H9 (cell line): ENCODE measurements around the gene NFX1. TPM values are rescaled to one million over a fixed set of nuclear protein-coding genes. Genes with fewer than 3 reads are reported as not detected.

ENCODE experiments used
- DNase-seq: peaks from one replicate; pipeline ENCODE4 v3.0.0-alpha.2; 2017
- H2AFZ ChIP-seq: one replicate; pipeline ENCODE4 v1.6.1; 2013; ENCODE audit warnings: mild to moderate bottlenecking, low read length, control low read depth, moderate library complexity
- H2AK5ac ChIP-seq: 2 replicates; pipeline ENCODE4 v1.6.1; 2013; ENCODE audit warnings: low read length, control low read depth, mixed read lengths; ENCODE audit not compliant: insufficient read length
- H2BK120ac ChIP-seq: one replicate; pipeline ENCODE4 v1.6.1; 2013; ENCODE audit warnings: low read depth, mild to moderate bottlenecking, low read length, control low read depth, inconsistent platforms; ENCODE audit not compliant: poor library complexity, severe bottlenecking
- H2BK12ac ChIP-seq: 2 replicates; pipeline ENCODE4 v1.6.1; 2013; ENCODE audit warnings: low read length, control low read depth, mixed read lengths, low read depth; ENCODE audit not compliant: insufficient read length
- H2BK15ac ChIP-seq: 2 replicates; pipeline ENCODE4 v1.6.1; 2013; ENCODE audit warnings: low read depth, low read length, control low read depth
- H2BK20ac ChIP-seq: one replicate; pipeline ENCODE4 v1.6.1; 2013; ENCODE audit warnings: low read depth, mild to moderate bottlenecking, low read length, control low read depth, inconsistent platforms; ENCODE audit not compliant: poor library complexity, severe bottlenecking
- H2BK5ac ChIP-seq: 2 replicates; pipeline ENCODE4 v1.6.1; 2013; ENCODE audit warnings: low read length, control low read depth, mixed read lengths; ENCODE audit not compliant: insufficient read length
- H3K14ac ChIP-seq: 2 replicates; pipeline ENCODE4 v1.6.1; 2013; ENCODE audit warnings: low read length, control low read depth; ENCODE audit not compliant: insufficient read depth
- H3K18ac ChIP-seq: 2 replicates; pipeline ENCODE4 v1.6.1; 2013; ENCODE audit warnings: low read depth, mild to moderate bottlenecking, mixed read lengths, low read length, control low read depth; ENCODE audit not compliant: insufficient read length
- H3K23ac ChIP-seq: 2 replicates; pipeline ENCODE4 v1.6.1; 2013; ENCODE audit warnings: low read length, control low read depth, mixed read lengths, low read depth; ENCODE audit not compliant: insufficient read length
- H3K23me2 ChIP-seq: 2 replicates; pipeline ENCODE4 v1.6.1; 2013; ENCODE audit warnings: low read depth, mild to moderate bottlenecking, mixed read lengths, low read length, control low read depth; ENCODE audit not compliant: insufficient read length, poor library complexity, severe bottlenecking
- H3K27ac ChIP-seq: 2 replicates; pipeline ENCODE4 v1.5.1; 2013; ENCODE audit warnings: low read length, control low read depth, mixed read lengths, low read depth; ENCODE audit not compliant: insufficient read length
- H3K27me3 ChIP-seq: 2 replicates; pipeline ENCODE4 v1.6.1; 2013; ENCODE audit warnings: low read length, control low read depth, inconsistent platforms; ENCODE audit not compliant: insufficient read depth
- H3K4ac ChIP-seq: 2 replicates; pipeline ENCODE4 v1.6.1; 2013; ENCODE audit warnings: low read depth, mild to moderate bottlenecking, control low read depth, inconsistent platforms, low read length, moderate library complexity
- H3K4me1 ChIP-seq: 2 replicates; pipeline ENCODE4 v1.6.1; 2013; ENCODE audit warnings: low read length, control low read depth, inconsistent platforms; ENCODE audit not compliant: insufficient read depth
- H3K4me2 ChIP-seq: 2 replicates; pipeline ENCODE4 v1.6.1; 2013; ENCODE audit warnings: low read length, control low read depth, mixed read lengths; ENCODE audit not compliant: insufficient read length, insufficient read depth
- H3K56ac ChIP-seq: 2 replicates; pipeline ENCODE4 v1.6.1; 2013; ENCODE audit warnings: low read depth, mild to moderate bottlenecking, mixed read lengths, low read length, control low read depth; ENCODE audit not compliant: insufficient read length
- H3K79me1 ChIP-seq: 2 replicates; pipeline ENCODE4 v1.6.1; 2013; ENCODE audit warnings: low read depth, mild to moderate bottlenecking, moderate library complexity, low read length, control low read depth, inconsistent platforms; ENCODE audit not compliant: insufficient read depth, poor library complexity, severe bottlenecking
- H3K79me2 ChIP-seq: 2 replicates; pipeline ENCODE4 v1.6.1; 2013; ENCODE audit warnings: low read length, control low read depth, inconsistent platforms; ENCODE audit not compliant: insufficient read depth
- H3K9ac ChIP-seq: 2 replicates; pipeline ENCODE4 v1.6.1; 2013; ENCODE audit warnings: low read length, control low read depth, mixed read lengths; ENCODE audit not compliant: insufficient read length; ENCODE audit errors: extremely low read depth
- H3K9me3 ChIP-seq: one replicate; pipeline ENCODE4 v1.6.1; 2013; ENCODE audit warnings: low read depth, low read length, inconsistent platforms; ENCODE audit not compliant: control insufficient read depth
- H3T11ph ChIP-seq: one replicate; pipeline ENCODE4 v1.6.1; 2013; ENCODE audit warnings: mild to moderate bottlenecking, low read length, control low read depth, inconsistent platforms
- H4K20me1 ChIP-seq: one replicate; pipeline ENCODE4 v1.6.1; 2013; ENCODE audit not compliant: control insufficient read depth, insufficient read length, insufficient read depth
- H4K5ac ChIP-seq: 2 replicates; pipeline ENCODE4 v1.6.1; 2013; ENCODE audit warnings: low read depth, mild to moderate bottlenecking, mixed read lengths, low read length, control low read depth; ENCODE audit not compliant: insufficient read length
- H4K8ac ChIP-seq: replicated peaks from 2 replicates; pipeline ENCODE4 v1.6.1; 2013; ENCODE audit warnings: low read length, control low read depth, mixed read lengths, low read depth; ENCODE audit not compliant: insufficient read length
- H4K91ac ChIP-seq: 2 replicates; pipeline ENCODE4 v1.6.1; 2013; ENCODE audit warnings: low read depth, mild to moderate bottlenecking, moderate library complexity, mixed read lengths, low read length, control low read depth; ENCODE audit not compliant: insufficient read length
- H3K27ac Mint-ChIP-seq, 3 experiments: 2 replicates in 2 of 3; 3 replicates in 1 of 3; pipeline ENCODE4 v1.8.0; 2020 to 2021; ENCODE audit warnings: mixed read lengths in 3 of 3, mild to moderate bottlenecking in 1 of 3, moderate library complexity in 1 of 3
- H3K27me3 Mint-ChIP-seq: 2 replicates; pipeline ENCODE4 v1.8.0; 2021; ENCODE audit warnings: low read depth, mild to moderate bottlenecking, moderate library complexity, mixed read lengths
- H3K36me3 Mint-ChIP-seq, 3 experiments: 2 replicates in 2 of 3; 3 replicates in 1 of 3; pipeline ENCODE4 v1.8.0; 2020 to 2021; ENCODE audit warnings: low read depth in 3 of 3, mixed read lengths in 3 of 3; ENCODE audit not compliant: insufficient read depth in 1 of 3
- H3K4me1 Mint-ChIP-seq, 2 experiments: 2 replicates each; pipeline ENCODE4 v1.8.0; 2020; ENCODE audit warnings: mixed read lengths in 2 of 2
- H3K4me3 Mint-ChIP-seq, 2 experiments: 2 replicates in 1 of 2; 3 replicates in 1 of 2; pipeline ENCODE4 v1.8.0; 2020 to 2021; ENCODE audit warnings: mild to moderate bottlenecking in 2 of 2, mixed read lengths in 2 of 2, moderate library complexity in 1 of 2
- H3K9me3 Mint-ChIP-seq, 2 experiments: 2 replicates in 1 of 2; 3 replicates in 1 of 2; pipeline ENCODE4 v1.8.0; 2020; ENCODE audit warnings: mild to moderate bottlenecking in 2 of 2, mixed read lengths in 2 of 2, moderate library complexity in 1 of 2
- WGBS: extraction: QIAGEN DNeasy Blood & Tissue Kit; methylation state at CpG from one replicate; pipeline ENCODE4 v1.1.7; 2013; ENCODE audit warnings: missing lambda C conversion rate, low lambda C conversion rate, mixed read lengths; ENCODE audit not compliant: insufficient read length; ENCODE audit errors: extremely low coverage; 5-methylcytosine and 5-hydroxymethylcytosine counted together
- long read RNA-seq: library from polyadenylated mRNA; unstranded; transcript quantifications from one replicate; pipeline ENCODE4 v2.0.0, GENCODE V29; 2020
- total RNA-seq: library from RNA; stranded (reverse); gene quantifications from 2 replicates; pipeline ENCODE4 v1.2.1, GENCODE V29; 2021
- TF ChIP-seq, protein P1 (sequence below): fragments of 200-600 bp; sonication (generic); conservative IDR thresholded peaks from 3 replicates; pipeline ENCODE4 v1.8.0; 2021; ENCODE audit warnings: antibody characterized with exemption, mild to moderate bottlenecking

The NFX1 gene
- total RNA-seq, result 35.1 and 36.3 TPM in 2 replicates
- long read RNA-seq, full-length matches to known transcripts, result 126 of 288 reads
- long read RNA-seq, partial matches to known transcripts, result 54 of 288 reads
- long read RNA-seq, other reads (novel, unspliced or antisense), result 108 of 288 reads

DNA sequence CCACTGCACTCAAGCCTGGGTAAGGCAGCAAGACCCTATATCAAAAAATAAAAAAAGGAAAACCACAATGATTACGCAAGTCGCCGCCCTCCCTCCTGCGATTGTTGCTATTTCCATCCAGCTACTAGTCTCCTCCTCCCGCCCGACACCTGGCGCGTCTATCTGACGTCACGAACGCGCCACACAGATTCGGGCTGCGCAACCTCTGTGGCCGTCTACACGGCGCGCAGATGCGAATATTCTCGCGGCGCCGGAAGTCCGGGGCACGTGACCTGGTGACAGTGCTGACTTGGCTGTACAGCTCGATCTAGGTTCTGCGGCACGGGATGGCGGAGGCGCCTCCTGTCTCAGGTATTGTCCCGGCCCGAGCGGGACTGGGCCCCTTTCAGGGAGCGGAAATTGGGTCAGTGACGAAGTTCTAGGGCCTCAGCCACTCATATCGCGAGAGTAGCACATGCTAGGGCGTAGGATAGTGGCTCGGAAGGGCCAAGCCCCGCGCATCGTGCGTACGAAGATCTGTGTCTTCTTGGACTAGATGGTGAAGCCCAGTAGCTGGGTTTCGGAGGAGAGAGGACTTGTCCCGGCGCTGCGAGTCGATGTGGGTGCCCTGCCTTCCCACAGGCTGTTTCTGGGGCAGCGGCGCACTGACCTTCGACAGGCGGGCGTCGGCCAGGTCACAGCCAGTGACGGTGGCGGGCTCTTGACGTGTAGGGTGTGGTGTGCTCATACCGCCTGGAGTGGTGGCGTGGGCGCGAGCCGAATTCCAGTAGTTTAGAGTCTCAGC, at the start of gene NFX1:
TSS of gene NFX1 (plus strand) at position 270 of the 784 bp plus-strand sequence. CDS start at position 327, 57 bp downstream.
- H4K5ac ChIP-seq, result peak within 1 kb of the TSS; percentile 96
- H2AK5ac ChIP-seq, result no peak within 1 kb of the TSS
- H3K79me2 ChIP-seq, result peaks cover 15% of the 10 kb centered on the region; the same call in 1 of the 2 replicates
- peak; percentile 98 for DNase-seq
- peak within 1 kb of the TSS; percentile 95 for H3K56ac ChIP-seq
- no CpG with 5 or more reads among the region's 63 CpGs for WGBS
- H3K4me2 ChIP-seq, result peak within 1 kb of the TSS; percentile 89
- Mint-ChIP-seq H3K27me3 (no peaks in the 10 kb centered on the region), H3K4me1 (peaks cover 11 to 15% of the 10 kb centered on the region in 2 experiments), H3K36me3 (peaks cover 5 to 26% (median 24%) of the 10 kb centered on the region in 3 experiments; a peak in 5 of 7 replicates), H3K27ac (peak within 1 kb of the TSS; percentile 98 to 100 (median 99)), H3K4me3 (peak within 1 kb of the TSS; percentile 96 to 99), H3K9me3 (peaks cover 0 to 2% of the 10 kb centered on the region in 2 experiments; a peak in 2 of 5 replicates)
- no peak within 1 kb of the TSS for H4K91ac ChIP-seq
- TF ChIP-seq, protein P1, sequence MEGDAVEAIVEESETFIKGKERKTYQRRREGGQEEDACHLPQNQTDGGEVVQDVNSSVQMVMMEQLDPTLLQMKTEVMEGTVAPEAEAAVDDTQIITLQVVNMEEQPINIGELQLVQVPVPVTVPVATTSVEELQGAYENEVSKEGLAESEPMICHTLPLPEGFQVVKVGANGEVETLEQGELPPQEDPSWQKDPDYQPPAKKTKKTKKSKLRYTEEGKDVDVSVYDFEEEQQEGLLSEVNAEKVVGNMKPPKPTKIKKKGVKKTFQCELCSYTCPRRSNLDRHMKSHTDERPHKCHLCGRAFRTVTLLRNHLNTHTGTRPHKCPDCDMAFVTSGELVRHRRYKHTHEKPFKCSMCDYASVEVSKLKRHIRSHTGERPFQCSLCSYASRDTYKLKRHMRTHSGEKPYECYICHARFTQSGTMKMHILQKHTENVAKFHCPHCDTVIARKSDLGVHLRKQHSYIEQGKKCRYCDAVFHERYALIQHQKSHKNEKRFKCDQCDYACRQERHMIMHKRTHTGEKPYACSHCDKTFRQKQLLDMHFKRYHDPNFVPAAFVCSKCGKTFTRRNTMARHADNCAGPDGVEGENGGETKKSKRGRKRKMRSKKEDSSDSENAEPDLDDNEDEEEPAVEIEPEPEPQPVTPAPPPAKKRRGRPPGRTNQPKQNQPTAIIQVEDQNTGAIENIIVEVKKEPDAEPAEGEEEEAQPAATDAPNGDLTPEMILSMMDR, result no peak
- H3K14ac ChIP-seq, result peak within 1 kb of the TSS; percentile 92
- H3K9me3 ChIP-seq, result no peaks in the 10 kb centered on the region
- H2BK12ac ChIP-seq, result no peak within 1 kb of the TSS
- peak within 1 kb of the TSS; percentile 99 for H3K9ac ChIP-seq
- H2BK120ac ChIP-seq, result no peak within 1 kb of the TSS
- no peaks in the 10 kb centered on the region for H4K20me1 ChIP-seq
- H3T11ph ChIP-seq, result no peak within 1 kb of the TSS
- H2BK15ac ChIP-seq, result no peak within 1 kb of the TSS
- H2BK5ac ChIP-seq, result peak within 1 kb of the TSS; percentile 90
- H3K79me1 ChIP-seq, result peaks cover 7% of the 10 kb centered on the region
- no peaks in the 10 kb centered on the region for H3K27me3 ChIP-seq
- H3K23ac ChIP-seq, result no peak within 1 kb of the TSS
- H2AFZ ChIP-seq, result no peak within 1 kb of the TSS
- no peak within 1 kb of the TSS for H2BK20ac ChIP-seq
- H4K8ac ChIP-seq, result peak within 1 kb of the TSS; percentile 43
- 0 out of 2 replicates have a peak, but pooled peaks cover 2% of the 10 kb centered on the region for H3K4me1 ChIP-seq
- no peaks in the 10 kb centered on the region for H3K23me2 ChIP-seq
- H3K27ac ChIP-seq, result peak within 1 kb of the TSS; percentile 64
- H3K18ac ChIP-seq, result peak within 1 kb of the TSS; percentile 98
- H3K4ac ChIP-seq, result no peak within 1 kb of the TSS; the same call in 1 of the 2 replicates
